HEK293T (cell line): ENCODE measurements around the gene WDR90.

Source experiments
- ARNT ChIP-seq: fragments of 450-650 bp; IDR thresholded peaks from 2 replicates; pipeline ENCODE4 v1.6.1; 2017; ENCODE audit warnings: mild to moderate bottlenecking
- BHLHE40 ChIP-seq: fragments of 450-650 bp; IDR thresholded peaks from 2 replicates; pipeline ENCODE4 v1.6.1; 2016; ENCODE audit warnings: mild to moderate bottlenecking, moderate library complexity, borderline replicate concordance
- CTBP1 ChIP-seq: fragments of 450-650 bp; IDR thresholded peaks from 2 replicates; pipeline ENCODE4 v1.6.1; 2016; ENCODE audit warnings: borderline replicate concordance
- ELF4 ChIP-seq: fragments of 450-650 bp; IDR thresholded peaks from 2 replicates; pipeline ENCODE4 v1.6.1; 2017; ENCODE audit warnings: antibody characterized with exemption
- FOXK2 ChIP-seq: fragments of 450-650 bp; IDR thresholded peaks from 2 replicates; pipeline ENCODE4 v1.6.1; 2016; ENCODE audit warnings: mild to moderate bottlenecking
- FOXM1 ChIP-seq: fragments of 450-650 bp; IDR thresholded peaks from 2 replicates; pipeline ENCODE4 v1.6.1; 2017; ENCODE audit warnings: mild to moderate bottlenecking, borderline replicate concordance
- HDGF ChIP-seq: fragments of 450-650 bp; IDR thresholded peaks from 2 replicates; pipeline ENCODE4 v1.6.1; 2017; ENCODE audit warnings: antibody characterized with exemption, borderline replicate concordance
- L3MBTL2 ChIP-seq: fragments of 450-650 bp; conservative IDR thresholded peaks from 2 replicates; pipeline ENCODE4 v1.6.1; 2016; ENCODE audit warnings: mild to moderate bottlenecking
- LEF1 ChIP-seq: fragments of 450-650 bp; IDR thresholded peaks from 2 replicates; pipeline ENCODE4 v1.6.1; 2017; ENCODE audit warnings: mild to moderate bottlenecking, borderline replicate concordance
- NFRKB ChIP-seq: fragments of 450-650 bp; IDR thresholded peaks from 2 replicates; pipeline ENCODE4 v1.6.1; 2016; ENCODE audit warnings: mild to moderate bottlenecking, moderate library complexity
- SP1 ChIP-seq: fragments of 450-650 bp; IDR thresholded peaks from 2 replicates; pipeline ENCODE4 v1.6.1; 2017
- TARDBP ChIP-seq: fragments of 450-650 bp; IDR thresholded peaks from 2 replicates; pipeline ENCODE4 v1.6.1; 2016

DNA sequence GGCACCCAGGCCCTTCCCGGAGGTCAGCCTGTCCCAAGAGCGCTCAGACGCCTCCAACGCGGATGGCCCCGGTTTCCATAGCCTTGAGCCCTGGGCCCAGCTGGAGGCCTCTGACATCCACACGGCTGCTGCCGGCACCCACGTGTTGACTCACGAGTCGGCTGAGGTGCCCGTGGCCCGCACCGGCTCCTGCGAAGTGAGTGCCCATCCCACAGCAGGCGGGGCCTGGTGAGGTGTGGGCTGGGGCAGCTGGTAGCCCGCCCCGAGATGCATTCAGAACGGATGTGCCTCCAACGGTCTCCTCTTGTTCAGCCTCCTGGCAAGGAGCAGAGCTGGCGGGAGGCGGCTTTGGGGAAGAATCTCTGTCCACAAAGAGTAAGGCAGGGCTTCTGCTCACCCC, 2.7 kb downstream of the WDR90 start:
- TF ChIP-seq NFRKB (no peak), HDGF (no peak), TARDBP (no peak), CTBP1 (no peak), FOXK2 (no peak), FOXM1 (no peak), ELF4 (no peak), BHLHE40 (no peak), SP1 (no peak), L3MBTL2 (no peak), ARNT (no peak), LEF1 (no peak)
